Measurements from ENCODE around the gene DHRS2. TPM values are rescaled to one million over a fixed set of nuclear protein-coding genes. Genes with fewer than 3 reads are reported as not detected.
"Not testable (repeated sequence)": the region's sequence is repeated elsewhere in the genome, so short reads cannot be mapped to it uniquely, and the experiment has no call there.

DHRS2 gene
- total and polyA plus RNA-seq, 4 donors, result 0.08 to 0.67 (median 0.36) TPM

- ATAC-seq (ENCODE audit: insufficient read depth, low FRiP score) (no peak), DNase-seq (no peak)
- no peaks in the 10 kb centered on the region for H3K36me3 ChIP-seq (ENCODE audit: control insufficient read depth in 4 of 4, insufficient read depth in 4 of 4, low read length in 4 of 4)
- H3K4me1 ChIP-seq (ENCODE audit: control insufficient read depth in 5 of 5, insufficient read depth in 5 of 5, low read length in 5 of 5), result peaks cover 0 to 8% (median 0%) of the 10 kb centered on the region in 5 donors
- H3K9ac ChIP-seq (ENCODE audit: insufficient read depth in 1 of 2, low read length in 2 of 2), result no peak overlapping the region
- H3K27me3 ChIP-seq (ENCODE audit: control insufficient read depth in 3 of 3, insufficient read depth in 3 of 3, low read length in 2 of 3), result no peaks in the 10 kb centered on the region
- peaks cover 0 to 2% (median 0%) of the 10 kb centered on the region in 4 donors for H3K9me3 ChIP-seq (ENCODE audit: control insufficient read depth in 4 of 4, insufficient read depth in 3 of 4, low read length in 3 of 4)
- no peak overlapping the region for H3K4me3 ChIP-seq
- no peak for TF ChIP-seq CTCF (IDR thresholded peaks at IDR 0.05; ENCODE audit: control extremely low read depth, extremely low read depth)
- 91 to 94% methylated on average over 4 of the region's 4 CpGs for WGBS, 2 donors
- H3K27ac ChIP-seq (ENCODE audit: low read depth in 1 of 2, low read length in 1 of 2), result no peak overlapping the region
Measured at GRCh38 chr14:23590198-23590597, 46.0 kb upstream of the DHRS2 start.

- H3K4me3 ChIP-seq; H3K27ac ChIP-seq (ENCODE audit: low read depth in 1 of 2, low read length in 1 of 2); DNase-seq; ATAC-seq (ENCODE audit: insufficient read depth, low FRiP score); H3K4me1 ChIP-seq (ENCODE audit: control insufficient read depth in 5 of 5, insufficient read depth in 5 of 5, low read length in 5 of 5); H3K36me3 ChIP-seq (ENCODE audit: control insufficient read depth in 4 of 4, insufficient read depth in 4 of 4, low read length in 4 of 4); H3K27me3 ChIP-seq (ENCODE audit: control insufficient read depth in 3 of 3, insufficient read depth in 3 of 3, low read length in 2 of 3); H3K9me3 ChIP-seq (ENCODE audit: control insufficient read depth in 4 of 4, insufficient read depth in 3 of 4, low read length in 3 of 4); H3K9ac ChIP-seq (ENCODE audit: insufficient read depth in 1 of 2, low read length in 2 of 2): not testable (repeated sequence)
- 65 to 82% methylated on average over 3 of the region's 3 CpGs for WGBS, 2 donors
Measured at GRCh38 chr14:23594191-23594590, 42.0 kb upstream of the DHRS2 start.

GRCh38 chr14:23600322-23600707, 35.8 kb upstream of the DHRS2 start:
- ATAC-seq (ENCODE audit: insufficient read depth, low FRiP score) (no peak), DNase-seq (no peak)
- no peak for TF ChIP-seq CTCF (IDR thresholded peaks at IDR 0.05; ENCODE audit: control extremely low read depth, extremely low read depth)
- H3K9ac ChIP-seq (ENCODE audit: insufficient read depth in 1 of 2, low read length in 2 of 2), result no peak overlapping the region
- WGBS, 2 donors, result 88 to 98% methylated on average over 2 of the region's 2 CpGs
- H3K4me3 ChIP-seq, result no peak overlapping the region
- H3K9me3 ChIP-seq (ENCODE audit: control insufficient read depth in 4 of 4, insufficient read depth in 3 of 4, low read length in 3 of 4), result peaks cover 0 to 2% (median 0%) of the 10 kb centered on the region in 4 donors
- H3K4me1 ChIP-seq (ENCODE audit: control insufficient read depth in 5 of 5, insufficient read depth in 5 of 5, low read length in 5 of 5), result no peaks in the 10 kb centered on the region
- no peaks in the 10 kb centered on the region for H3K27me3 ChIP-seq (ENCODE audit: control insufficient read depth in 3 of 3, insufficient read depth in 3 of 3, low read length in 2 of 3)
- no peaks in the 10 kb centered on the region for H3K36me3 ChIP-seq (ENCODE audit: control insufficient read depth in 4 of 4, insufficient read depth in 4 of 4, low read length in 4 of 4)
- H3K27ac ChIP-seq (ENCODE audit: low read depth in 1 of 2, low read length in 1 of 2), result no peak overlapping the region

- no peak overlapping the region for H3K4me3 ChIP-seq
- ATAC-seq (ENCODE audit: insufficient read depth, low FRiP score) (no peak), DNase-seq (no peak)
- H3K9me3 ChIP-seq (ENCODE audit: control insufficient read depth in 4 of 4, insufficient read depth in 3 of 4, low read length in 3 of 4), result peaks cover 0 to 2% (median 0%) of the 10 kb centered on the region in 4 donors
- H3K9ac ChIP-seq (ENCODE audit: insufficient read depth in 1 of 2, low read length in 2 of 2), result no peak overlapping the region
- no peaks in the 10 kb centered on the region for H3K4me1 ChIP-seq (ENCODE audit: control insufficient read depth in 5 of 5, insufficient read depth in 5 of 5, low read length in 5 of 5)
- no peak overlapping the region for H3K27ac ChIP-seq (ENCODE audit: low read depth in 1 of 2, low read length in 1 of 2)
- no peaks in the 10 kb centered on the region for H3K27me3 ChIP-seq (ENCODE audit: control insufficient read depth in 3 of 3, insufficient read depth in 3 of 3, low read length in 2 of 3)
- no peaks in the 10 kb centered on the region for H3K36me3 ChIP-seq (ENCODE audit: control insufficient read depth in 4 of 4, insufficient read depth in 4 of 4, low read length in 4 of 4)
- 98 to 99% methylated on average over 1 of the region's 1 CpG for WGBS, 2 donors
- TF ChIP-seq CTCF (IDR thresholded peaks at IDR 0.05; ENCODE audit: control extremely low read depth, extremely low read depth), result no peak
Measured at GRCh38 chr14:23600806-23601205, 35.4 kb upstream of the DHRS2 start.
